GM19324 (cell line): ENCODE results near the gene FANCC.

Source experiments
- ATAC-seq: cut with Tn5 transposase; IDR thresholded peaks from one replicate; pipeline ENCODE4 v1.9.1; 2021; ENCODE audit warnings: mild to moderate bottlenecking, moderate library complexity; ENCODE audit not compliant: unreplicated experiment, low FRiP score

The FANCC gene

DNA sequence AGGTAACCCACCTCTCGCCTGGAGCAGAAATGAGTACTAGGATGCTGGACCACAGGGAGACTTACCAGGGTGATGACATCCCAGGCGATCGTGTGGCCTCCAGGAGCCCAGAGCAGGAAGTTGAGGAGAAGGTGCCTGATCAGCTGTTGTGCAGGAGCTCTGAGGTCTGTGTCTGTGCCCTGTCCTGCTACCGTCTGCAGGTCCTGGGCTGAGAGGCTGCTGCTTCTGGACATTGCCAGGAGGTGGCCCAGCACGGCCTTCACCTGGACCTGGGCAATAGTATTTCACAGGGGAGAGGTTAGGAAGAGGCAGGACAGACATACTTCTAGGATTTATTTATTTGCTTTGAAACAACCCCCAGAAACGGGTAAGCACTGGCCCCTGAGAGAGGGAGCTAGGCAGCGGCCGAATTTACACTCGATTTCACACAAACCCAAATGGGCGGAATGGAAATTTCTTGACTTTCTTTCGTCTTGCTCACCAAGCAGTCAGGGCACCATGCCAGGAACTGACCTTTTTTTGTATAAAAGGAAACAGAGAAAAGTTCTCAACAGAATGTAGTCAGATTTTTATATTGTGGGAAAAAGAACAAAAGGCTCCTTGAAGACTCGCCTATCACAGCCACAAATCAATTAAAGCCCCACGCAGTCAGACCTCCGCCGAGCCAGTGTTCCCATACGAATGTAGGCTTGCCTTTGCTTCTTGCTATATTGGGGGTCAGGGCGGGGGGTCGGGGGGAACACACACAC, 210.3 kb downstream of the FANCC start:
- no peak for ATAC-seq

DNA sequence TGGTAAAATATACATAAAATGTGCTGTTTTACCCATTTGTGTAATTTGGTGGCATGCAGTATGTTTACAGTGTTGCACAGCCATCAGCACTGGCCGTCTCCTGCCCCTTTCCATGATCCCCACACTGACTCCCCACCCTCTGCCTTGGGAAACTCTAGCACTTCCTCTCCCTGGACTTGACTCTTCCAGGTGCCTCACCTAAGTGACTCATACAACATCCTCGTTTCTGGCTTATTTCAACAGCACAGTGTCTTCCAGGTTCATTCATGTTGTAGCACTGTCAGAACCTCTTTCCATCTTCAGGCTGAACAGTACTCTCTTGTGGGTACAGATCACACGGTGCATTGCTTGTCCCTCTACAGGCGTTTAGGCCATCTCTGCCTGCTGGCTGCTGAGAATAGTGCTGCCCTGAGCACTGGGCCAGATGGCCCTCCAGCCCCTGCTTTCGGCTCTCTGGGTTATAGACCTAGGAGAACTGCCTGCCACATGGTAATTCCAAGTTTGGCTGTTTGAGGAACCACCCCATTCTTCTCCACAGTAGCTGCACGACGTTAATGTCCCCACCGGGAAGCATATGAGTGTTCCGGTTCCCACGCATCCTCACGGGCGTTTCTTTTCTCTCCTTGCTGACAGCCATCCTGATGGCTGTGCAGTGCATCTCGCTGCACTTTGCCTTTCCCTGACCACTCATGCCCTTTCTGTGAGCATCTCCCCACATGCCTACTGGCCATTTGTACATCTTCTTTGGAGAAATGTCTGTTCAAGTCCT, 211.8 kb downstream of the FANCC start:
- ATAC-seq = no peak

DNA sequence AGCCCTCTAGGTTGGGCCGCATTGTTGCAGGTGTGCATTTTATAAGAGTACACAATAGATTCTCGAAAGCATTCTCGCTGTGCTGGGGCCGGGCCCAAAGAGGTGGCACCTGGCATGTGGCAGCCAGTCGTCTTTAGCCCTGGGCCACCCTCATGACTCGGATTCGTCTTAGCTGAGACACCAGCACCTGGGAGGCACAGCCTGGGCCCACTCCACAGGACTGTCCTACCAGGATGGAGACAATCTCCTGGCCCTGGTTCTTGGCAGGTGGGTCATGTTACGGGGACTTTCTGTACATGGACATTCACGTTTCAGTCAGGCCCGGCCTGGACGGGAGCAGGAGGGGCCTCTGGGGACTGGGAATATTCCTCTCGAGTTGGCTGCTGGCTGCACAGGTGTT, 212.5 kb downstream of the FANCC start:
- no peak for ATAC-seq

DNA sequence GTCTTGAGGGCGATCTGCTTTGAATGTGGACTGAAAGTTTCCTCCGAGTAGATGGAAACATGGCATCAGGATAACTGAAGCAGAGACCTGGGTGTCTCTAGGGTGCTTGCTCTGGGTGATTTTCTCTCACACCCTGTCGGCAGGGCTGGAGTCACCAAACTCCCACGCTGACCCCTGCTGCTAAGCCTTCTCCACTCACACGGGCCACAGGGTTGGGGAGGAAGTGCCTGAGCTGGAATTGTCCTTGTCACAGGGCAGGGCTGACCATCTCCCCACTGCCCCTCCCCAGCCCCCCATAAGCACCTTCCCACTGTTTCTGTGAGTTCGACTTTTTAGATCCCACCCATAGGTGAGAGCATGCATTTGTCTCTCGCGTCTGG, 212.9 kb downstream of the FANCC start:
- ATAC-seq = no peak

DNA sequence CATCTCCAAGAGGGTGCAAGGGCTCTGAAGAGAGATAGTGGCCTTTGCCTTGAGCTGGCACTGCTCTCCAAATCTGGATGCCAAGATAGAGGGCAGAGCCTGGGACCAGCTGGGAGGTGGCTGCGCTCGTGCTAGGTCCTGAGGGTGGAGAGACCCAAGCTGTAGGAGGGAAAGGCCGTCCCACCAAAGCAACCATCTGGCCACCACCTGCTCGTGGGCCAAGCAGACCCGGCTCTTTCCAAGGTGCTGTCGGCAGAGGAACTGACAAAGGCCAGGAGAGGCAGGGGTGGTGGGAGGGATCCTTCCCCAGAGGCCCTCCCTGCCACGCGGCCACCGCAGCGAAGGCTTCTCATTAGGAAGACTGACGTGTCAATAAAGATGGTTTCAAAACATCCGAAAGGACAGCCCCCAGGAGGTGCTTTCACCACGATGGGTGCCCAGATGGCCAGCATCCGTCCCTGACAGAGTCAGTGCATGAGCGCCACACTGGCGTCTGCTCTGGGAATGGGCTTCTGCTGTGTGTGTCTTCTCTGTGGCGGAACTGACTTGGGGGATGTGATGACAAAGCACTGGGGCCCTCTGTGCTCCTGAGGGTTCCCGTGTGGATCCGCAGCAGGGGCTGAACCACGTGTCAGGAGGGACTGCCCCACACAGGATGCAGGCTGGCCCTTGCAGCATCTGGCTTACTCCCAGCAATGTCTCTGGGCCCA, 213.5 kb downstream of the FANCC start:
- no peak for ATAC-seq

DNA sequence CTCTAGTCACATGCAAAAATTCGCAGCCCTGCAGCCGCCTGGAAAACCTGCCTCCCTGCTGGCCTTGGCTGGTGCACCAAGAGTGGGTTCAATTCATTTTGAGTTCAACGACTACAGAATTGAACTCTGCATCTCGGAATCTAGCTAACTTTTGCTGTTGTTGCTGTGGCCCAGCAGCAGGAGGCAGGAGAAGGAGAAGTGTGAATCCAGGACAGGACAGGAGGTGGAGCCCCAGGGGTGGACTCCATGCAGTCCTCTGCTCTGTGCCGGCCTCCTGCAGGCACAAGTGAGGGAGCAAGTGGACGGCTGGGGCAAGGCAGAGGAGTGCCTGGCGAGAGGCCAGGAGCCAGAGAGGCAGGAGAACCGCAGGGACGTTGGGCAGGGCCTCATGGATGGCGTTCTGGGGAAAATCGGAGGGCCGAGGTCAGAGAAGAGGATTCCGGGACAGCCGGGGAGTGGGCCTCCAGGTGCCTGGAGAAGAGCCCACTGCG, 214.2 kb downstream of the FANCC start:
- ATAC-seq = no peak

DNA sequence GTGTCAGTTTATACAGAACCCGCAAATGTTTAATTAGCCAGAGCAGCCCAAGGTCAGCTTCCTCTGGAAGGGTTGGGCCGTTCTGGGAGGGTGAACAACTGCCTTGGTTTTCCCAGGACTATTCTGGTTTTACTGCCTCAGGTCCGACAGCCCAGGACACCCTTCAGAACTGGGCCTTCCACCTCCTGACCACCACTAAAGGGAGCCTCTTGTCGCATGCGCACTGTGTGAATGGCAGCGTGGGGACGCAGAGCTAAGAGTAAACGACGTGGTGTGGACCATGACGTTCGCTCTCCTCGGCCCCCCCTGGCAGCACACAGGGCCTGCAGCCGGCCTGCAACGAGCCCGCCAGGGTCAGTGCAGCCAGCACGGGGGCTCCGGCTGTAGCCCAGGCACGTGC, 214.9 kb downstream of the FANCC start:
- ATAC-seq = no peak

DNA sequence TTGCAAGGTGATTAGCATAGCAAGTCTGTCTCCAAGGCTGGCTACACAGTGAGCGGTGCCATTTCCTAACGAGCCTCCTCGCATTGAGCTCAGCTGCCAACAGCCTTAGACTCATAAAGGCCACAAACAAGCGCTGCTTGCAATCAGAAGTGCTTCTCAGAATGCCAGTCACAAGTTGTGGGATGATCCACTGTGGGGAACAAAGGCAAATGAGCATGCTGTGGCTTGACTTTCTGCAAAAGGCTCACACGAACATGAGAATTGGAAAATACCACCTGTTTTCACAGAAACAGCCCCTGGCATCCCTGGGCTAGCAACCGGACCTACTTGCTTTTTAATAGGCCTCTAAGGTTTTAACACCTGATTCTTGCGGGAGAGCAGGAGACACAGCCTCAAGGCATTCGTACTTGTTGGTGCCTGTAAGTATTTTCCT, 215.5 kb downstream of the FANCC start:
- ATAC-seq = no peak

DNA sequence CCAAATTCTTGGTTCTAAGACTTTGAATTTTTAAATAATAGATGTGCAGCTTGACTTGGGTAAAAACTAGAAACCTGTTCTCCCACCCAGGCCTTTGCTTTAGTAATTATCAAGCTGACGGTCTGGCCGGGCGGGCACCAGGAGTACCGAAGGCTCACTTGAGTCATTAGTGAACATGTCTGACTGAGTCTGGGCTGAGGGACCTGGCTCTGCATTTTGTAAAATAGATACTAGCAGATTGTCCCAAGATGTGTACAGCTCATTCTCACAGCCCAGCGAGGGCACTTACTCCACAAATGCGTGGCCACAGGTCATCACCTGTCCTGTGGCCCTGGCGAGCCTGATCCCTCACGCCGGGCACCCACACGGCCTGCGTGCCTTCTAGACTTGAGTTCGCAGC, 216.2 kb downstream of the FANCC start:
- no peak for ATAC-seq

DNA sequence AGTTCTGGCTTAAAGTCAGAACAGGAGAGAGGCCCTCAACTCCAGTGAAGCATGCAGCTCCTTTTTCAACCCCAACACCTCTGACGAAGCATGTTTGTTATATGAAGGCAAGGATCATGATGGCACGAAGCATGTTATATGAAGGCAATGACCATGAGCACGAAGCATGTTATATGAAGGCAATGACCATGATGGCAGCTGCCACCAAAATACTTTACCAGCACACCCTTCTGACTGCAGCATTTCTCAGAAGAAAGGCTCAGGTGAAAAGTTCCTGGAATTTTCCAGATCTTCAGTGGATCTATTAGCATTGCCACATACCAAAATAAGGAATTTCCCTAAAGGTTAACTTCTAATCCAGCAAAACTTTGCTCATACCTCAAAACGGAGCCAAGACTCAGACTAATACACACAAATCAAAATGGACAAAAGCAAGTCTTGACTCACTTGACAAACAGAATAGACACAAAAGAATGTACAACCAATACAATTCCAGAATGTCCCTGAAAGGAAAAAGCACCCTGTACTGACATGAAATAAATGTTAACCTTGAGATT, 217.4 kb downstream of the FANCC start:
- ATAC-seq = no peak

DNA sequence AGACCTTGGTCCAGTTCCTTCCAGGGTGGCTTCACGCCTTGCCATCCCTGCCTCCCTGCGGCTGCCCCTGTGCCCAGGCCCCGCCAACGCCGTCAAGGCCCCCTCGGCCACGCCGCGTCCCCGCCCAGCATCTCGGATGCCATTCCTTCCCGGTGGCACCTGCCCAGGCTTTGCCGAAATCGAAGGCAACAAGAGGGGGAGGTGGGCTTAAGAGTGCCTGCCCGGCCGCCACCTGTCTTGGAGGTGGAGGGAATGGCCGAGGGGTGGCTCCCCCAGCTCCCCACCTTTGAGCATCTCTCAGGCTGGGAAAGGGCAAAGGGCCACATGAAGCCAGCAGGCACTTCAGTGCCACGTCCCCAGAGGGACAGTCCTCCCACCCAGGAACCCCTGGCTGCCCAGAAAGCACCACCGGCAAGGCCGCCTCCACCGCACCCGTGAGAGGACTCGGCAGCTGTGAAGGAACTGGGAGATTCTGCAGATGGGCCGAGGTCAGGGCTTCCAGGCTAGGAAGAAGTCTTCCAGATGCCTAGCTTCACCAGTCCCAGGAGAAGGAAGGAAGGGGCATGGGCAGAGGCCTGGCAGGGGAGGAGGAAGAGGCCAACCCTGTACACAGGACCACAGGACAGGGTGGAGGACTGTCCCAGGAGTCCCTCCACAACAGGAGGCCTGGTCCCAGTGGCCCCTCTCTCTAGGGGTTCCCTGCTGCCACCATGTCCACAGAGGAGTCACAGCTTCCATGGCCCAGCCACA, 218.0 kb downstream of the FANCC start:
- no peak for ATAC-seq

DNA sequence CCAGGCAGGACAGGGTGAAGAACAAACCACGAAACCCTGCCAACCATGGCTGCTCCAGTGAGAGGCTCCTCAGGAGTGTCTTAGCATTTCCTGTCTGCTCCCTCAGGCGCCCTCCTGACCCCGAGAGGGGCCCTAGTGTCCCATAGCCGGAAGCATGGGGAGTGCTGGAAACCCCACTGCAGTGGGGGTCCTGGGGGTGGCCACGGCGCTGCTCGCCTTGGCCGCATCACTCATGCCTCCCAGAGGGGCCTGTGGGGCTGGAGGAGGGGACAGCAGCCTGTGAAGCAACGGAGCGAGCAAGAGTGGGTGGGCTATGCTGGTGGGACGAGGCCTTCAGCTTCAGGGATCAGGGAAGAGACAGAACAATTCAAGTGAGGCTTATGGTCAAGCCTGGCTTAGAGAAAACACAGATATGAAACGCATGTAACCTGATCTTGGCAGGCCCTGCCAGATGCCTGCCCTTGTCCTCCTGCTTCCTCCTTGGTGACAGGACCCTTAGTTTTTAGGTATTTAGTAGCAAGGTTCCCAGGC, 219.1 kb downstream of the FANCC start:
- ATAC-seq = no peak

DNA sequence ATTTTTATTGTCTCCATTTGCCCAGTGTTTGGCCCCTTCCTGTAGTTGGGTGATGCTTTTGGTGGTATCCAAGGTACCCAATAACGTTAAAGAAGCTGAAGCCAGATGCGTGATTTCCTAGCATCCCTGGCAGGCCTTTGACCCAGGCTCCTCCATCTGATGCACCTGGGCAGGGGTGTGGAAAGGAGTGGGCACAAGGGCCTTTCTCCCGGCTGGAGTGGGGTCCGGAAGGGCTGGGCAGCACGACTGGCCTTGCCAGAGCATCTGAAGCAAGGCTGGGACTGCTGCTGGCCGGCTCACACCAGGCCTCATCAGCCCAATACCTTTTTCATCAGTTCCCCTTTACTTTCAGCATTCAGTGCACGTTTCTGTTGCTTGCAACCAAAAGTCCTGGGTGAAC, 220.2 kb downstream of the FANCC start:
- no peak for ATAC-seq

DNA sequence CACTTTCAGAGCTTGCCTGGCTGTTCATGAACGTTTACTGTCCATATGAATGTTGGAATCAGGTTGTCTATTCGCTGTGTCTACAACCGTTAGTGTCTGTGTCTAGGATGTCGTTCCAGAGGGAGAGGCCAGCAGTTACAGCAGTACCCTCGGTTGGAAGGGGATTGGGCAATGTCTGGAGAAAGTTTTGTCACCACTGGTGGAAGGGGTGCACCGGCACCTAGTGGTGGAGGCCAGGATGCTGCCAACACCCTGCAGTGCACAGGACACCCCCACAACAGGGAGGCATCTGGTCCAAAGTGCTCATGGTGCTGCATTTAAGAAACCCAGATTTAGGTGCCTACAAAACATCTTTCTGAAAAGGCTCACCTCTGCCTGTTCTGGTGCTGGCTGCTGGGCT, 220.7 kb downstream of the FANCC start:
- ATAC-seq = no peak

DNA sequence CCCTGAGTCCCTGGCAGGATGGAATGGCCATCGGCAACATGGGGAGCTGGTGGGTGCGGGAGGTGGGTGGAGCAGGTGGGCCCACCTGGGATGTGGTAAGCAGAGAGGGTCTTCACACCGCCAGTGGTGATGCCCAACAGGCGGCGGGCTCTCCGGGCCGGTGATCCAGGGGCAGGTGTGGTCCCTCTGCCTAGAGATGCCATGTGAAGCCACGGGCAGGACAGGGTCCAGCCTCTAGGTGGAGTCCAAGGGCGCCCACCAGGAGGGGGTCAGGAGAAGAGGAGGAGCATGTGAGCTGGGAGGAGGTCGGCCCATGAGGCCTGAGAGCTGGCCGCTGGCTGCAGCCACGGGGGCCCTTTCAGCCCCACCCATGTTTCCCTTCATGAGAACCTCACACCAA, 221.1 kb downstream of the FANCC start:
- ATAC-seq = no peak

DNA sequence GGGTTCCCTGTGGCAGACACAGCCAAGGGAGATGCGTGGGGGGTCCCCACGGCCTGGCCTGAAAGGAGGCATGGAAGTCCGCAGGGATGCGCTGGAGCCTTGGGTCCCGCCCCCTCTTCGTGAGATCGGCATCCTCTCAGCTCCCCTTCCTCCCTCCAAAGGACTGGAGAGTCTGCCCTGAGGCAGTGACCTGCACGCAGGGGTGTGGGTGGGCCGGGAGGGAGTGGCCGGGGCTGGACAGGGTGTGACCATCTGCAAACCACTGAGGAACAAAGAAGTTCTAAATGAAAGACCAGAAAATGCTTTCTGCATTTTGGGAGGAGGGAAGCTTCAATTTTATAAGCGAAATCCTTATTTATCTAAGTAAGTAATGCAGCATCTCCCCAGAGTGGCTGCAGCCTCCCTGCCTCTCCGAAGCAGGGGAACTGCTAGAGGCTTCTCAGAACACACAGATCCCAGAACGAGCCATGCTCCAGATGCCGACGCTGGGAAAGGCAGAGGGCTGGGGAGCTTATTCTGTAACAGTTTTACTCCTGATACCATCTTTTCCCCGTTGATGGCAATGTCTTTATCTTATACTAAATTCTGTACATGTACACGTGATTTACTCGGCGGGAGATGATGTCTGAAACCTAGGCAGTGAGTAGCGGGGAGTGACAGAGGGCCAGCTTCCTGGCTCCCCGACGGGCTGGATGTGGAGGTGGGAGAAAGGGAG, 221.7 kb downstream of the FANCC start:
- ATAC-seq = no peak

DNA sequence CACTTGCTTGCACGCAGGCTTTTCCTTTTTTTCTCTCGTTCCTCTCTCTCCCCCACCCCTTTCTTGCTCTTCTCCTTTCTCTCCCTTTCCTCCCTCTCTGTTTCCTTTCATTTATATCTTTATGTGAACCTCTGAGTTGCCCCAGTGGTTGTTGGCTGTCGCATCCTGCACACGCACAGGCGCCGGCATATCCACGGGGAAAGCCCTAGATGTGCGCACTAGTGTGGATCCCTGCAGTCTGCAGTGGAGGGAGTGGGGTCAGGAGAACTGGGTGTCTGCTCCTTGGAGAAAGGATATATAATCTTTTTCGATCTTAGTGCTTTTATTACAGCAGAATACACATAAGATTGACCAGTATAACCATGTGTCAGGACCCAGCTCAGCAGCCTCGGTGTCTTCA, 223.5 kb downstream of the FANCC start:
- ATAC-seq = no peak

DNA sequence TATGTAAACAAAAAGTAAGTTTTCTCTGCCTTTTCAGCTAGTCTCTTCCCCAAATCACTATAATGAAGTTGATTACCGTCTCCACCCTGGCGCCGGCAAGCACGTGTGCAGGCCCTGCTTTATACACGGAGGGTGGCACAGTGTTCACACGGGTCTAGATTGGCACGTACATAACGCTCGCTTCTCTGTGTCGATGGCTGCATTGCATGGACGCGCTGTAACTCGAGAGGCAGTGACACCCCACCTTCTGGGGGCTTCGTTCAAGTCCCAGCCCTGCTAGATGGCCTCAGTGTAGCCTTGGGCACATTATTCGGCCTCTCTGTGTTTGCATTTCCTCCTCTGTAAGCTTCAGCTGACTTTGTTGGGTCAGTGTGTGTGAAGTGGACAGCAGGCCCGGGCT, 223.9 kb downstream of the FANCC start:
- no peak for ATAC-seq

DNA sequence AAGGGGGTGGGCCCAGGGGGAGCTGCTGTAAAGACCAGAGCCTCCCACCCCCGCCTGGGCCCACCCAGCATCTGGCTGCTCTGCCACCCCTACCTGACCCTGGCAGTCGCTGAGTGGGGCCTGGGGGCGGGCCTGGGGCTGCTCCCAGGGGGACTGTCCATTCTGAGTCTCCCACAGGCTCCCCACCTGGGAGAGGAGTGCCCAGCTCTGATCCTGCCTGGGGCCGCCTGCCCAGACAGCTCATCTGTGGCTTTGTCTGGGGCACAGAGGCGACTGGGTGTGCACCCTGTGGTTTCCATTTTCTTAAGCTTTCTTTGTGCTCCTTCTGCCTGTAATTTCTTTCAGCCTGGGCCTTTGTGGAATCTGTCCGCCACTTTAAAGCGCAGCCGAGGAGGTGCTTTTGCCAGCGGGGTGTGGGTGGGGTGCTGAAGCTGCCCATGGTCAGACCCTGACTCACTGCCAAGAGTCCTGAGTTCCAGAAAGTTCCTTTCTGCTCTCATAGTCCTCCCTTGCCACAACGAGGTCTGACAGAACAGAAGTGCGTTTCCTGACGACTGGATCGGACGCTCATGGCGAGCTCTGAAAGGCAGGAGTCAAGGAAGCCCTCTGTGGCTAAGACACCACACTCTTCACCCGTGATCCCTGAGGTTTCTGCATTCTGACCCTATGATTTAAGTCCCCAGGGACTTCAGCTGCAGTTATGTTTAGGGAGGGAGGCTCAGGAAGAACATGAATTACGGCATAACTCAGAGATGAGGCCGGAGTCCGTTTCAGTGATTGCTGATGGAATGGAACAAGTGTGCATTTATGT, 225.0 kb downstream of the FANCC start:
- no peak for ATAC-seq
